ENCODE measurements around the gene GRP.

GRCh38 chr18:59210299-59210698, 9.7 kb upstream of the GRP start:
- TF ChIP-seq CTCF (IDR thresholded peaks at IDR 0.05) (no peak), POLR2A (IDR thresholded peaks at IDR 0.05) (no peak)

Measured in gastroesophageal sphincter (tissue), 3 donors.